ENCODE measurements around the gene TLN1.

DNA sequence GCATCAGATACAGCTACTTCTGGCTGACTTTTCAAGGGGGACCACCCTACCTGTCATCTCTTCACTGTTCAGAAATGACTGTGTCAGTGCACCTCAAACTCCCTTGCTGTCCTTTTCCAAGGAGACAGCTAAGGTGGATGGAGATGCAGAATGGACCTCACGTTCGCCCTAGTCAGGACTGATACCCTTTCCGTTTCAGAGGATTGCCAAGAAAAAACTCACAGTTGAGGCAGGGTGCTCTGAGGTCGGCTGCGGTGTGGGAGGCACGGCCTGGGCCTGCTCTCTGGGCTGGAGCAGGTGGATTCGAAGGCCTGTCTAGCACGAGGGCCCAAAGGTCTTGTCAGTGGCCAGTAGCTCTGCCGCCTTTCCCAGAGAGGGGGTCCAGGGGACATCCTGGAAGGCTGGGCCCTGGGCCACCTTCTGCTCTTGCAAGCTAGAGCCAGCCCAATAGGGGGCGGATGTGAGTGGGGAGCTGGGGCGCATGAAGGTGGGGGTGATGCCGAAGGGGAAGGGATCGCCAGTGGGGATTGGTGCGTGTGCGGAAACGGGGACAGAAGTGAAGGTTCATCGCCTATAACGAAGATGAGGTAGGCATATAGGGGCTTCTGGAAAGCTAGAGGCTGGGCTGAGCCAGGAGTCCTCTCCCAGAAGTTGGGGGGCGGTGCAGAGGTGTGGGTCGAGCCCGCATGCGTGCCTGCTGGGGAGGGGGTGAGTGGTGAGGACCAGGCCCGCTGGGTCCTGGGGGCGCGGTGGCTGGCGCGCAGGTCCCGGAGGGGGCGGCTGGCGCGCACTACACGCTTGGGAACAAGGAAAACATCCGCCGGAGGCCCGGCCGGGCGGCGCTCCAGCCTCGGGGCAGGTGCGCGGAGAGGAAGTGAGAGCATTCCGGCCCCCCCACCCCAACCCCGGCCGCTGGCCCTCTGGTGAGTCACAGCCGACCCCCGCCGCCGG, 24.6 kb upstream of the TLN1 start:
- TF ChIP-seq, protein P1, sequence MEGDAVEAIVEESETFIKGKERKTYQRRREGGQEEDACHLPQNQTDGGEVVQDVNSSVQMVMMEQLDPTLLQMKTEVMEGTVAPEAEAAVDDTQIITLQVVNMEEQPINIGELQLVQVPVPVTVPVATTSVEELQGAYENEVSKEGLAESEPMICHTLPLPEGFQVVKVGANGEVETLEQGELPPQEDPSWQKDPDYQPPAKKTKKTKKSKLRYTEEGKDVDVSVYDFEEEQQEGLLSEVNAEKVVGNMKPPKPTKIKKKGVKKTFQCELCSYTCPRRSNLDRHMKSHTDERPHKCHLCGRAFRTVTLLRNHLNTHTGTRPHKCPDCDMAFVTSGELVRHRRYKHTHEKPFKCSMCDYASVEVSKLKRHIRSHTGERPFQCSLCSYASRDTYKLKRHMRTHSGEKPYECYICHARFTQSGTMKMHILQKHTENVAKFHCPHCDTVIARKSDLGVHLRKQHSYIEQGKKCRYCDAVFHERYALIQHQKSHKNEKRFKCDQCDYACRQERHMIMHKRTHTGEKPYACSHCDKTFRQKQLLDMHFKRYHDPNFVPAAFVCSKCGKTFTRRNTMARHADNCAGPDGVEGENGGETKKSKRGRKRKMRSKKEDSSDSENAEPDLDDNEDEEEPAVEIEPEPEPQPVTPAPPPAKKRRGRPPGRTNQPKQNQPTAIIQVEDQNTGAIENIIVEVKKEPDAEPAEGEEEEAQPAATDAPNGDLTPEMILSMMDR (IDR thresholded peaks at IDR 0.05), result peak; percentile 59 to 76 (median 68)
- TF ChIP-seq EP300 (IDR thresholded peaks at IDR 0.05), result no peak
